Measurements from ENCODE around the gene OR1F1. TPM values are rescaled to one million over a fixed set of nuclear protein-coding genes. Genes with fewer than 3 reads are reported as not detected.

OR1F1 gene
- total RNA-seq, 1 donor from 2014 or later, result not detected

DNA sequence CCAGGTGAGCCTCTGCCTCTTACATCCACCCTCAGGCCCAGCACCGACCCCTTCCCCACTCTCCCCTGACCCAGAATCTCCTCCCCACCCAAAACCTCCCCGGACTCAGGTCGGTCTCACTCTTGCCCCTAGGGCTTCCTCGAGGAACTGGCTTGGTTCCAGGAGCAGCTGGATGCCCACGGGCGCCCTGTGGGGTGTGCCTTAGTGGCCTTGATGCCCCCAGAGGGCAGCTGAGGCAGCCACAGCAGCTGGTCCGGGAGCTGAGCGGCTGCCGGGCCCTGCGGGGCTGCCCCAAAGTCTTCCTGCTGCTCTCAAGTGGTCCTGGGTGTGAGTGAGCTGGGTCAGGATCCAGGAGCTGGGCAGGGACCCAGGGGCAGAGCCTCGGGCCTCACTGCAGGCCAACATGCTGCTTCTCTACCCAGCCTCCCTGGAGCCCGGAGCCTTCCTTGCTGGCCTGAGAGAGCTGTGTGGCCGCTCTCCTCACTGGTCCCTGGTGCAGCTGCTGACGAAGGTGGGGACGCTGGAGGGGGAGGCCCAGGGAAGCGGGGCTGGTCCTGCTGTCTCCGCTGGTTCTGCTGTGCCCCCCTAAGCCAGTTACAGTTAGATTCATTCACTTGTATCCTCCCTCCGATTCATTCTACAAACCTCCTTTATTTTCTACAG is 43.6 kb upstream of the OR1F1 start:
- Mint-ChIP-seq H3K27me3 (ENCODE audit: insufficient read depth, low read depth) (peaks cover 11% of the 10 kb centered on the region), H3K9me3 (no peaks in the 10 kb centered on the region), H3K36me3 (peaks cover 6% of the 10 kb centered on the region), H3K27ac (no peak overlapping the region), H3K4me3 (no peak overlapping the region), H3K4me1 (peaks cover 5% of the 10 kb centered on the region)
- H3K9ac ChIP-seq, result no peak overlapping the region
- no peak overlapping the region for H3K27ac ChIP-seq
- no peak overlapping the region for H3K4me3 ChIP-seq
- no peak for TF ChIP-seq EZH2 (IDR thresholded peaks at IDR 0.05)
- no peak overlapping the region for H3K4me2 ChIP-seq
- no peak for DNase-seq (ENCODE audit: low spot score)
- H3K4me1 ChIP-seq, result no peaks in the 10 kb centered on the region
- no peaks in the 10 kb centered on the region for H4K20me1 ChIP-seq (ENCODE audit: low read depth)
- no peaks in the 10 kb centered on the region for H3K9me3 ChIP-seq (ENCODE audit: low read depth)
- no peaks in the 10 kb centered on the region for H3K79me2 ChIP-seq (ENCODE audit: low read depth)
- H2AFZ ChIP-seq (replicated peaks), result no peak overlapping the region
- H3K27me3 ChIP-seq, result peaks cover 25% of the 10 kb centered on the region
- peaks cover 5% of the 10 kb centered on the region for H3F3A ChIP-seq (ENCODE audit: low read depth)
- H3K36me3 ChIP-seq, result no peaks in the 10 kb centered on the region

DNA sequence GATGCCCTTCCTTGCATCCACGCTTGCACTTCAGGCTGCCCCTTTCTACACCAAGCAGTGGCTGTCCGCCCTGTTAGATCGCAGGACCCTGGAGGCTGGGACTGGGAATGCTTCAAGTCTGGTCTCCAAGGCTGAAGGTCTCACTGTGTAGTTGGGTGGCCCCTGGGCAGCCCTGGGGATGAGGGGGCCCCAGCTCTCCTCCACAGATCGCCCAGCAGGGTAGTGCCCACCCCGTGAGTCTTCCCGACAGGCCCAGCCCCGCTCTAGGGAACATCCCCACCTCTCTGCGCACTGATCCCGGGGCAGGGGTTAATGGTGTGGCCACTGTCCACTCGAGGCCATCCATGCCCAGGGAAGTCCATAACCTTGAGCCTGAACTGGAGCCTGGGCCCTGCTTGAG is 42.9 kb upstream of the OR1F1 start:
- Histone ChIP-seq H3K27ac (no peak overlapping the region), H3F3A (ENCODE audit: low read depth) (peaks cover 12% of the 10 kb centered on the region), H3K27me3 (peaks cover 25% of the 10 kb centered on the region), H3K4me1 (no peaks in the 10 kb centered on the region), H2AFZ (replicated peaks) (no peak overlapping the region), H3K4me2 (no peak overlapping the region), H3K9ac (no peak overlapping the region), H3K9me3 (ENCODE audit: low read depth) (no peaks in the 10 kb centered on the region), H3K79me2 (ENCODE audit: low read depth) (no peaks in the 10 kb centered on the region), H4K20me1 (ENCODE audit: low read depth) (no peaks in the 10 kb centered on the region), H3K4me3 (no peak overlapping the region), H3K36me3 (no peaks in the 10 kb centered on the region)
- H3K27ac Mint-ChIP-seq, result no peak overlapping the region
- TF ChIP-seq, protein P1, sequence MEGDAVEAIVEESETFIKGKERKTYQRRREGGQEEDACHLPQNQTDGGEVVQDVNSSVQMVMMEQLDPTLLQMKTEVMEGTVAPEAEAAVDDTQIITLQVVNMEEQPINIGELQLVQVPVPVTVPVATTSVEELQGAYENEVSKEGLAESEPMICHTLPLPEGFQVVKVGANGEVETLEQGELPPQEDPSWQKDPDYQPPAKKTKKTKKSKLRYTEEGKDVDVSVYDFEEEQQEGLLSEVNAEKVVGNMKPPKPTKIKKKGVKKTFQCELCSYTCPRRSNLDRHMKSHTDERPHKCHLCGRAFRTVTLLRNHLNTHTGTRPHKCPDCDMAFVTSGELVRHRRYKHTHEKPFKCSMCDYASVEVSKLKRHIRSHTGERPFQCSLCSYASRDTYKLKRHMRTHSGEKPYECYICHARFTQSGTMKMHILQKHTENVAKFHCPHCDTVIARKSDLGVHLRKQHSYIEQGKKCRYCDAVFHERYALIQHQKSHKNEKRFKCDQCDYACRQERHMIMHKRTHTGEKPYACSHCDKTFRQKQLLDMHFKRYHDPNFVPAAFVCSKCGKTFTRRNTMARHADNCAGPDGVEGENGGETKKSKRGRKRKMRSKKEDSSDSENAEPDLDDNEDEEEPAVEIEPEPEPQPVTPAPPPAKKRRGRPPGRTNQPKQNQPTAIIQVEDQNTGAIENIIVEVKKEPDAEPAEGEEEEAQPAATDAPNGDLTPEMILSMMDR (IDR thresholded peaks at IDR 0.05), result no peak
- TF ChIP-seq EZH2phosphoT487 (IDR thresholded peaks at IDR 0.05) (no peak), EZH2 (IDR thresholded peaks at IDR 0.05) (no peak)
- no peaks in the 10 kb centered on the region for H3K9me3 Mint-ChIP-seq
- H3K4me1 Mint-ChIP-seq, result peaks cover 9% of the 10 kb centered on the region
- peaks cover 16% of the 10 kb centered on the region for H3K27me3 Mint-ChIP-seq (ENCODE audit: insufficient read depth, low read depth)
- peaks cover 6% of the 10 kb centered on the region for H3K36me3 Mint-ChIP-seq
- no peak overlapping the region for H3K4me3 Mint-ChIP-seq
- no peak for DNase-seq (ENCODE audit: low spot score)

DNA sequence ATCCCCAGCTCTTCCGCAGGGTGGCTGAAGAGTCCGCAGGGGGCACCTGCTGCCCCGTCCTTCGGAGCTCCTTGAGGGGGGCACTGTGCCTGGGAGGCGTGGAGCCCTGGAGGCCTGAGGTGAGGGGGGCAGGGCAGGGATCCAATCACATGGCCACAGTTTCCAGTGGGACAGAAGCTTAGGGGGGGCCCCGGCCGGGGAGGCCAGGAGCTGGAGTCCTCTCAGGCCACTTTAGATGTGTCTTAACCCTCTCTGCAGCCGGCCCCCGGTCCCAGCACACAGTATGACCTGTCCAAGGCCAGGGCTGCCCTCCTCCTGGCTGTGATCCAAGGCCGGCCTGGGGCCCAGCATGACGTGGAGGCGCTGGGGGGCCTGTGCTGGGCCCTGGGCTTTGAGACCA is 42.3 kb upstream of the OR1F1 start:
- Histone ChIP-seq H3K4me1 (no peaks in the 10 kb centered on the region), H3K79me2 (ENCODE audit: low read depth) (no peaks in the 10 kb centered on the region), H2AFZ (replicated peaks) (no peak overlapping the region), H3F3A (ENCODE audit: low read depth) (peaks cover 14% of the 10 kb centered on the region), H3K9me3 (ENCODE audit: low read depth) (no peaks in the 10 kb centered on the region), H3K27me3 (peaks cover 25% of the 10 kb centered on the region), H3K27ac (no peak overlapping the region), H3K4me3 (no peak overlapping the region), H4K20me1 (ENCODE audit: low read depth) (no peaks in the 10 kb centered on the region), H3K4me2 (no peak overlapping the region), H3K9ac (no peak overlapping the region), H3K36me3 (no peaks in the 10 kb centered on the region)
- Mint-ChIP-seq H3K27me3 (ENCODE audit: insufficient read depth, low read depth) (peaks cover 19% of the 10 kb centered on the region), H3K4me3 (no peak overlapping the region), H3K4me1 (peaks cover 11% of the 10 kb centered on the region), H3K9me3 (peaks cover 2% of the 10 kb centered on the region), H3K27ac (no peak overlapping the region), H3K36me3 (peaks cover 6% of the 10 kb centered on the region)
- no peak for DNase-seq (ENCODE audit: low spot score)
- TF ChIP-seq EZH2phosphoT487 (IDR thresholded peaks at IDR 0.05) (no peak), EZH2 (IDR thresholded peaks at IDR 0.05) (no peak)
- TF ChIP-seq, protein P1 (IDR thresholded peaks at IDR 0.05), result no peak

DNA sequence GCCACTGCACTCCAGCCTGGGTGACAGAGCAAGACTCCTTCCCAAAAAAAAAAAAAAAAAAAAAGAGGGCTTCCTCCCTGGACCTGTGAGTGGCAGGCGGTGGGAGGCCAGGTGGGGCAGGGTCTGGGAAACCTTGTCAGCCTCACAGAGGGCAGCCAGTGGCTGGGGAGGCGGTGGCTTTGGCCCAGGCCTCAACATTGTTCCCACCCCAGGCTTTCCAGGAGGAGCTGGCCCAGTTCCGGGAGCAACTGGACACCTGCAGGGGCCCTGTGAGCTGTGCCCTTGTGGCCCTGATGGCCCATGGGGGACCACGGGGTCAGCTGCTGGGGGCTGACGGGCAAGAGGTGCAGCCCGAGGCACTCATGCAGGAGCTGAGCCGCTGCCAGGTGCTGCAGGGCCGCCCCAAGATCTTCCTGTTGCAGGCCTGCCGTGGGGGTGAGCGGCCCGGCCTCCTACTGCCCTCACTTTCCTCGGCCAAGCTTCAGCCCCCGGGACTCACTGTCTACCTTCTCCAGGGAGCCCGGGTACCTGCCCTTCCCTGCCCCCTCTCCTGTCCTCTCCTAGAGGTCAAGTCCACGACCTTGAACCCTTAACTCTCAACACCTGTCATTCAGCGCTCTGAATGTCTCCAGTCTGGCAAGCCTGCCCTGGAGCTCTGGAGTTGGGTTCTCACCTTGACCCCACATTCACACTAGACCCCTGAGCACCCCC is 40.8 kb upstream of the OR1F1 start:
- Histone ChIP-seq H3K9me3 (ENCODE audit: low read depth) (no peaks in the 10 kb centered on the region), H2AFZ (replicated peaks) (no peak overlapping the region), H3K36me3 (no peaks in the 10 kb centered on the region), H3K9ac (no peak overlapping the region), H3K4me3 (no peak overlapping the region), H4K20me1 (ENCODE audit: low read depth) (peaks cover 5% of the 10 kb centered on the region), H3K27ac (no peak overlapping the region), H3K4me2 (no peak overlapping the region), H3K4me1 (no peaks in the 10 kb centered on the region), H3F3A (ENCODE audit: low read depth) (peaks cover 29% of the 10 kb centered on the region), H3K27me3 (peaks cover 25% of the 10 kb centered on the region), H3K79me2 (ENCODE audit: low read depth) (no peaks in the 10 kb centered on the region)
- Mint-ChIP-seq H3K4me1 (peaks cover 19% of the 10 kb centered on the region), H3K4me3 (no peak overlapping the region), H3K36me3 (peaks cover 5% of the 10 kb centered on the region), H3K27me3 (ENCODE audit: insufficient read depth, low read depth) (peaks cover 27% of the 10 kb centered on the region), H3K27ac (no peak overlapping the region), H3K9me3 (peaks cover 6% of the 10 kb centered on the region)
- no peak for DNase-seq (ENCODE audit: low spot score)
- no peak for TF ChIP-seq EZH2phosphoT487 (IDR thresholded peaks at IDR 0.05)
